GM18520 (cell line): ENCODE data around the gene TSPAN5.

Experiments used
- ATAC-seq: cut with Tn5 transposase; IDR thresholded peaks from one replicate; pipeline ENCODE4 v1.9.1; 2021; ENCODE audit not compliant: unreplicated experiment

Gene TSPAN5

DNA sequence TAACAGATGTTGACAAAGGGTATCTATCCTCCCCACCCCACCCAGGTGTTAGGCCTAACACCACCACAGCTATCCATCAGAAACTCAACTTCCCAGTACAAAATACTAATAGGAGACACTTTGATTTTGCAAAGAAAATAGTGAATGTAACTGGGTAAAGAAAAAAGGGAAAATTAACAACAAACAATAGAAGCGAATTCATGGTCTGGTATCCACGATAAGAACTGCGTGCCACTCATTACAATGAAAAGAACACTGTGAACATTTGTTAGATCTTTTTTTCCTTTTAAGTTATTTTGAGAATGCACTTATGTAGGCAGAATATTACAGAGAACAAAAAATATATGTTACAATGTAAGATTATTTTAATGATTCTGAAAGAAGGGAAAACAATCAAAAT is 12.0 kb downstream of the TSPAN5 start:
- ATAC-seq: no peak

DNA sequence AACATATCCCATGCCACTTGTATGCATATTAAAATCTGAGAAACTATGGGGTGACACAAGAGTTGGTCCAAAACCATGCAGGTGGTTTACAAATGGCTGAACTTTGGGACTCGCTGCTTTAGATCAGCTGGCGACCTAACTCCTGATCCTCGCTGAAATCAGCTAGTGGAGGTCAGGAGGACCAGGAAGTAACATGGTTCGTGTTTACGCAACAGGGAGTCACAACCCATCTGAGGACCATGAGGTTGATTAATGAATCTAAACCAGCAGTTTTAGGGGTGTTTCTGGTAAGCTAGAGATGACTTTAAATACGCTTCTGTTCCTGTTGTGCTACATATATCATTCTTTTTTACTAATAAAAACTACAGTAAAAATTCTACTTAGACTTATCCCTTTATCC is 12.9 kb downstream of the TSPAN5 start:
- no peak for ATAC-seq

DNA sequence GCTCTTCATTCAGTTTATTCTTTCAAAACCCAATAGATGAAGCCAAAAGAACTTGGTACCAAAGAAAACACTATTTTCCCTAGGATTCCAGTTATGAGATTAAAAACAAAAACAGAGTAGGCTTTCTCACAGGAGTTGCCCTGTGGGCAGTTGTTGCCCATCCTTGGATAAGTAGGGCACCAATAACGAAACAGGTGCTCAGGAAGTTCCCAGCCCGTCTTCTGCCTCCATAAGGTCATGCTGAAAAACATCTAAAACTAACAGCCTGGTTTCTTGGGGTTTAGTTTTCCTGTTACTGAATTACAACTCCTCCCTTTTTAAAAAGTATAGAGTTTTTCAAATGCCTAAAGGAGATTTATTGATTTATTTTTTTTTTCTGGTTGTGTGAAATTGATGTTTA is 14.7 kb downstream of the TSPAN5 start:
- ATAC-seq: no peak

DNA sequence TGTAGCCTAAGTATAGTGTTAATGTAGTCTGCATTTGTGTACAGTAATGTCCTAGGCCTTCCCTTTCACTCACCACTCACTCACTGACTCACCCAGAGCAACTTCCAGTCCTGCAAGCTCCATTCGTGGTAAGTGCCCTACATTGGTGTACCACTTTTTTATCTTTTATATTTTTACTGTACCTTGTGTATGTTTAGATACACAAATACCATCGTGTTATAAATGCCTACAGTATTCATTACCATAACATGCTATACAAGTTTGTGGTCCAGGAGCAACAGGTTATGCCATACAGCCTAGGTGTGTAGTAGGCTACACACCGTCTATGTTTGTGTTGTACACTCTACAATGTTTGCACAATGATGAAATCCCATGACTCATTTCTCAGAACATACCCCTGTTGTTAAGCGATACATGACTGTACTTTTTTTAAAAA is 15.4 kb downstream of the TSPAN5 start:
- no peak for ATAC-seq

DNA sequence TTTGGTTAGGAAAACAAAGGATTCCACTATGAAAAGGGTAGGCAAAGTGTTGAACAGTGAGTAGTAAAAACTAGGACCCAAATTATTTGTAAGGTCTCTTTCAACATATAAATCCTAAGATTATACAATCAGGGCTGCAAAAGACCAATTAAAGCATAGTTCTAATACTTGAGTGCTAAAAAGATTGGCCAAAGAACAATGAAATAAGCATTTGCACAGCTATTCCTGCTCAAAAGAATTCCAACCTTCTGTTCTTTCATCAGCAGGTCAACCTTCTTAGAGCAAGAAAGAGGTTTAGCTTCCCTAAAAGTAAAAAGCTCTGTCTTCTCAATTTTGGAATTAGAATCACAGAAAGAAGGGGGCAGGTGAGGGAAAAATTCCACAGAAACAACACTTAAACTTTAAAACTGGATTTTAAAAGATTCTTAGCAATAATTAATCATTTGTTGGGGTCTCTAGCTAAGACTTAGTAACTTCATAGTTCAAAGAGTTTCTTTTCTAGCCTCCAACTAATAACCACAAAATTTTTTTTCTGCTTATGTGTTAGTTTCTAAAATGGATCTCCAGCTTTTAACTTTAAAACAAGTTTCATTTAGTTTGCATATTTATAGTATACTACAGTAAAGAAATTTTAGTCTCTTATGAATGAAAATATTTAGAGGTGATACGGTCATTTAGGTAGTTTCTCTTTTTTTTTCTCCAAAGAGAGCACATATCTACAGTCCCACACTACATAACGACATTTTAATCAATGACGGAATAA is 16.3 kb downstream of the TSPAN5 start:
- ATAC-seq: no peak

DNA sequence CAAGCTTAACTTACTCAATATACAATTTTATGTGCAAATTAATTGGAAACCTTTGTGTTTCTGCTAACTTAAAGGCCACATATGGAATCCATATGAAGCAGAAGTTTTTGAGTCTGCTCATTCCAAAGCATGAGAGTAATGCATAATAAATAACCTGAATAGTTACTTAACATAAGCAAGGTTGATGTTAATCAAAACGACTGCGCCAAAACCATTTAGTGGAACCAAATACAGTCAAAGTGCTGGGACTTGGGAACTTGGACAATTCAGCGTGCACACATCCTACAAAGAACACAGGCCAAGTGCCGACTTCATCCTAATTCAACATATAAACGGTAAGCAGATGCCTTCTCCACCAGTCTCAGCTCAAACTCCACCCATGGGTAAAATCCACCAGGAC is 17.0 kb downstream of the TSPAN5 start:
- no peak for ATAC-seq

DNA sequence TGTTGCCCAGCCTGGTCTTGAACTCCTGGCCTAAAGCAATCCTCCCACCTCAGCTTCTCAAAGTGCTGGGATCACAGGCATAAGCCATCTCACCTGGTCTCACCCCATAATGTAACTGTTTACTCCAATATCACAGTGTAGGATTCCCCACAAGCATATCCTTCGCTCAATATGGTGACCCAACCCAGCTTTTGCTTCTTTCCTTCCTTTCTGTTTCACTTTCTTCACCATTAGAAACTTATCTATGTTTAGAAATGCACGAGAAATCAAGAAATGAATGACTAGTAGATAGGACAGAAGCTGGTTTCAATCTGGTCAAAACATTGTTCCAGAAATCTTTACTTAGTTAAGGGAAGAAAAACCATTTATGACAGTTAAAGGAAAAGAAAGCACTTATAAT is 18.9 kb downstream of the TSPAN5 start:
- ATAC-seq: peak; percentile 61

DNA sequence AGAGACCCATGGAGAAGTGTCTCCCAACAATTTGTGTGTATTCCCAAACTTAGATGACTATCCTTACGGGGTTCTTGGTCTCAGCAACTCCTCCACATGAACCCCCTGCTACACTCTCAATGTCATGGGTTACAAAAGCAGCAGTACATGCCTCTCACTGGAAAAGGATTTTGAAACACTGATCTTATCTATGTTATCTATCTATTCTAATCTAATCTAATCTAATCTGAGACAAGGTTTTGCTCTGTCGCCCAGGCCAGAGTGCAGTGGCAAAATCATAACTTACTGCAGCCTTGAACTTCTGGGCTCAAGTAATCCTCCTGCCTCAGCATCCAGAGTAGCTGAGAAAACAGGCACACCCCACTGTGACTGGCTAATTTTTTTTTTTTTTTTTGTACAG is 19.3 kb downstream of the TSPAN5 start:
- no peak for ATAC-seq

DNA sequence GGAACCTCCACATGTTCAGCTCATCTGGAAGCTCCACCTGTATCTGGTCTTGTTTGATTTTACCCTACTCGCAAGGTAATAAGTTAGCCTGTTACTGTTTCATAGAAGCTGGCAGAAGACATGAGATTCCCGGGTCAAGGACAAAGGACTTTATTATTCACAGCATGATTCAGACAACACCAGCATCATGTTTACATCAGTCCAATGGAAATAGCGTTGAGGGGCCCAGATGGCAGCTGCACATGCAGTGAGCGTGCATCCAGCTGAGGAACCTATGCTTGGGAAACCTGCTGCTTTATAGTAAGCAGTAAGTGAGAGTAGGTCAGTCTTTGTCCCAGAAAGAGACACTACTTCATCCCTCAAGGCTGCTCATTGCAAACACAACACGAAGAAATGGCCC is 19.8 kb downstream of the TSPAN5 start:
- ATAC-seq: no peak

DNA sequence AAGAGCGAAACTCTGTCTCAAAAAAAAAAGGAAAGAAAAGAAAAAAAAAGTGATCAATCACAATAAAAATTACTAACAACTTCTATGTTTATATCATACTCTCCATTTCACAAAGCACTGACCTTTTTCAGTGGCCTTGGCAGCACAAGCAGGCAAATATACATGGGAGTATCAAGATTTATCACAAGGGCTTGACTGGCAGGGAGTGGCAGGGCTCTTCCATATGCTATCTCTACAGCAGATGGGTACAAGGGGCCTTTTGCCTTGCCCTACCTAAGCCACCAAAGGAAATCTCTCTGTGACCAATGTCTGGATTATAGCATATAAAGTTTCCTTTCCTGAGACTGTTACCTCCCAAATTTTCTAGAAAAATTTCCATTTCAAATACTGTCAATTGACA is 24.4 kb downstream of the TSPAN5 start:
- ATAC-seq: no peak

DNA sequence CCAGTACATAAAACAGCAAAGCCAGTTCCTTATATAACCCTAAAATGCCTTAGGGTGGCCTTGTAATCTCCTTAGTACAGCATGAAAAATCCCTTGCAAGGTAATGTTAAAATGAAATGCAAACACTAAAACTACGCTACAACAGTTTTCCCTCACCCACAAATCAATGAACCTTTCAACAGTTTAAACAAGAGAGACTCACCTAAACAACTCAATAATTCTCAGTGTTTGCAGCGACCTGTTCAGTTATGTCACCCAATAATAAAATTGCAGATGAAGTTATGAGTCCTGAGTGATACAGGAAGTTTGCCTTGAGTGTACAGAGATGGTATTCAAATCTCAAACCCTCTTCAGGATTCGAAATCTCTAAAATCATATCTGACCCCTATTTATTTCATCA is 25.3 kb downstream of the TSPAN5 start:
- ATAC-seq: no peak

DNA sequence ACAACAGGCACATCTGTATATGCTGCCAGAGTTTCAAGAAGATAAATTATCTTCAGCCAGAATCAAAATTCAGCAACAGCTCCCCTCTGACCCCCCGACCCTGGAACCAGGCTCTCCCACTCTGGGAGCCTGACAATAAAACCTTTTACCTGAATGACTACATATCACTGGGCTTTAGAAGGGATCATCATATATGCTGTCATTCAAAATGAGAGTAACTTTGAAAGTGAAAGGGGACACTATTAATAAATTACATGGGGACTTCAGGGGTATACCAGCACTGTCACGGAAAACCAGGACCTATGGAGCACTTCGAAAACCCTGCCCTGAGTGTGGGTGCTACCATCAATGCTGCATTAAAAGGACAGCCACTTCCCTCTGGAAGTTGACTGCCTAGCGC is 26.2 kb downstream of the TSPAN5 start:
- ATAC-seq: no peak

DNA sequence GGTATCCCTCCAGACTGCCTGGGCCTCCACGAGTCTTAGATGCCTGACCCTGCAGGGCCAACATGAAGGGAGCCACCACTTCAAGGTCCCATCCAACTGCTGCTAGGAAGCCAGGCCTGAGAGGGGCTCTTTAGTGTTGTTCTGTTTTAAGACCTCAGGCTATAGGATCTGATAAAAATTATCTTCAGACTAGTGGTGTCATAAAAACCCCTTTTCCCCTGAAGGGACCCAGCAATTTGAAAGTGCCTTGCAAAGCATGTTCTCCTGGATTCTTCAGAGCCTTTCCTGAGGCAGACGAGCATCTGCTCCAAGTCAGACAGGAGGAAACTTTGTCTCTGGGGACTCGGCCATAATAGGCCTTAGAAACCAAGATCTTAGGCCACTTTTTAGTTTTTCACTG is 26.9 kb downstream of the TSPAN5 start:
- ATAC-seq: no peak

DNA sequence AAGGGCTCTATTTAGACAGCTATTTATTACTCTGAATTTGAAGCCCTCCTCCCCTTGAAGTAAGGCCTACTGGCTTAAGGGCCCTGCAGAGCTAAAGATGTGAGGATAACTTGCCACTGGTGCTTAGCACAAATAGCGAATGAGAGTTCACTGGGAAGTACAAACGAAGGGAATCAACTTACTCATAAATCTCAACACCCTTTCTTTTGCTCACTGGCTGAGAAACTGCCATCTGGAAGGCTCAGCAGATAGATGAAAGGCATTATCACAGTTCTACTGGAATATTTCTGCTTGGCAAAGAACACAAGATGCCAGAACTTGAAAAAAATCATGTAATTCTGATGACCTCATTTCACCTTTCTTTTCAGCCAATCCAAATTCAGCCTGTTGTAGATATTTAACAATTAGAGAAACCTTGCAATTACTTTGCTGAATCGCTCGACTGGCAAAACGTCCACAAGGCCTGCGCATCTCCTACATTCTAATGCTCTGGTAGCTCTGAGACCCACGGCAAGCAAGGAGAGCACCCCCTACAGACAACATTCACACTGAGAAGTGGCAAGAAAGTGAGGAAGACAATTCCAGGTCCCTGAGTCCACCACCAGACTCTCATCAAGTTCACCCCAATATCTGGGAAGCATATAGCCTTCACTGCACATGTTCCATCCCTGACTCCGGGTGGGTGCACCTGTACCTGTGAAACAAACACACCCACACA is 27.5 kb downstream of the TSPAN5 start:
- no peak for ATAC-seq

DNA sequence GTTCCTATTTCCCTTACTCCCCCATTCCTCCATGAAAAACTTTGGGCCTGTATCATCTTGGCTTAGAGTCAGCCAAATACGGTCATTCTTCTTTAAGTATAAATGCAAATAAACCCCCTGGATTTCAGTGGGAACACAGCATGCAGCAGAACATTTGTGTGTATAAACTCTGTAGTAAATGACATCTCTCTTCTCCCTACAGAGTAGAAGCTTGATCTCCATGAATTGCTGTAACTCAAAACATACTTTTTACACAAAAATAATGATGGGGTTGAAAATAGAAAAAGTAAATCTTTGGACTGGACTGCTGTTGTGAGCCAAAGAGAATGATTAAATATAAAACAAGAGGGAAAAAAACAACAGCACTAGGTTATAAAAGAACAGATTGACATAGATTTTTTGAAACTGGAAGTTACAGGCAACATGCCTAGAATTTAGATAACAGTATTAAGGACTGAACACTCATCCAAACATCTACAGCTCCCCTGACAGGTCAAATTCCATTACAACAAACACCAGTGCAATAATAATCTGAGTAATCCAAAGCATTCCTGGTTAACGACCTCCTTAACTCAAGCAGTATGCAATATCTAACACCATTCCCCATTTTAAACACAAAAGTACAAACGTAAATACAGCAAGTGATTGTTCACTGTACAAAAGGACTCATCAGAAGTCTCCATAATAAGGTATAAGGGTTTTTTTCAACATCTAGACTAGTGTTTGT is 30.7 kb downstream of the TSPAN5 start:
- no peak for ATAC-seq

DNA sequence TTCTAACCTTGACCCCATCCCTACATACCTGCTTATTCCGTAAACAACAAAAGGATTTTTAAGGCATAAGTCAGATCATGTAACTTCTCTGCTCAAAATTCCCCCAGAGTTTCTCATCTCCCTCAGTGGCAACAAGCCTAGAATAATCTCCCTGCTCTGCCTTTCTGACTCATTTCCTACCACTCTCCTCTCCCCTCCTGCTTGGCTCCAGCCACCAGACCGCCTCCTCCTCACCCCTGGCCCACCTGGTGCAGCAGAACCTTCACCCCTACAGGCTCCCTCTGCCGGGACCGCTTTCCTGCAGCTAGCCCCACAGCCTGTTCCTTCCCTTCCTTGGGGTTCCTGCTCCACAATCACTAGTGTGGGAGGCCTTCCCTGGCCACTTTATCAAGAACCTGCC is 32.1 kb downstream of the TSPAN5 start:
- ATAC-seq: no peak

DNA sequence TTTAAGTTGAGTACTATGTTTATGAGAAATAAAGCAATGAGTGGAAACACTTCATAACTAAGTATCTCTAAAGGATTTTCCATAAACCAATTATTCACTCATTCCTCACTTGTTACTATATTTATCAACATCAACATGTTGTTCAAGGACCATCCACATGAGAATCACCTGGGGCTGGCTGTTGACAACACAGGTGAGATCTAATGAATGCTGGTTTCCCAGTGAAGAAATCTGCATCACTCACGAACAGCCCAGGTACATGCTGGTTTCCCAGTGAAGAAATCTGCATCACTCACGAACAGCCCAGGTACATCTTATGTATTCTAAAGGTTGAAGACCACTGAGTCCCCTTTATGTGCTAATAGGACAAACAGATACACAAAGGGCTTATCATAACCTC is 32.5 kb downstream of the TSPAN5 start:
- ATAC-seq: no peak

DNA sequence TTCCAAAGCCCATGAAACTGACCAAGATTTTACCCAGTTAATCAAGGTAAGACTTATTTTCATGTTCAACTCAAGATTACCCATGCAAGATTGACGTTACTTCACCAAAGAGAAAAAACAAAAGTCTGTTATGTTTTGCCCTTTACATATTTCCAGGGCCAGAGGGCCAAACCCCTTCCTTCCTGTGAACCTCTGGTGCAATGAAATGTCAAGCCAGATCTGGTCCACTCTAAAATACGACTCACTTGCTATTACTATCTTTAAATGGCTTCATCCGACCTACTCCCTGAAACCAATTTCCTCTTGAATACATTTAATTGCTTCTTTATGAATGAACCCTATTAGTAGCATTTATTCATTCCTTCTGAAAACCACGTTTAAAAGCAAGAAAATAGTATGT is 33.0 kb downstream of the TSPAN5 start:
- no peak for ATAC-seq

DNA sequence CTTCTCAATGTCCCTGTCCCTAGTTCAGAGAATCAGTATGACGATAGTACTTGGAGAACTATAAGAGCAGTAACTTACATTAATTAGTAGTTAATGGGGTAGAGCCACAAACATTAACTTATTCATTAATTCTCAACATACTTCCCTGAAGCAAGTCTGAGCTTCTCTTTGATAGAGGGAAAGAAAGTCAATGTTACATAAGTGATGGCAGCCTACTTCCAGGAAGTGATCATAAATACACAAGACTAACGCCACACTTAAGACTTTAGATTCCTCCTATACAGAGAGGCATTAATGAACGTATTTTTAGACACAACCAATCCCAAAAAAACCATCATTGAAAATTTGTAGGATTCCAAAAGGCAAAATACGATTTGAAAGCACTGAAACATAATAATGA is 33.8 kb downstream of the TSPAN5 start:
- ATAC-seq: no peak

DNA sequence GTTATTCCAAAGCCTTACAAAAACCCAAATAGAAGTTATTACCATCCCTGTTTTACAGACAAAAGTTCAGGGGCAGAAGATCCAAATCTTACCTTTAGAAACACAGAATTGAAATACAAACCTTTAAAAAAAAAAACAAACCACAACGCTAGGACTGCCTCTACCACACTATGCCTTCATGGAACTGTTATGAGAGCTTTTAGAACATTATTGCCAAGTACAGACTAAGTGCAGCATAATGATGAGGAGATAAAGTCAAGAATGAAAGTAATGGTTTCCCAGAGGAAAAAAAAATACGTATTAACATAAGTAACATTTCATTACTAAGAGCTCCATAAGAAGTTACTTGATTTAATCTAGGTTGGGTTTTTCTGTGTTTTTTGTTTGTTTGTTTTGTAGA is 34.3 kb downstream of the TSPAN5 start:
- no peak for ATAC-seq

DNA sequence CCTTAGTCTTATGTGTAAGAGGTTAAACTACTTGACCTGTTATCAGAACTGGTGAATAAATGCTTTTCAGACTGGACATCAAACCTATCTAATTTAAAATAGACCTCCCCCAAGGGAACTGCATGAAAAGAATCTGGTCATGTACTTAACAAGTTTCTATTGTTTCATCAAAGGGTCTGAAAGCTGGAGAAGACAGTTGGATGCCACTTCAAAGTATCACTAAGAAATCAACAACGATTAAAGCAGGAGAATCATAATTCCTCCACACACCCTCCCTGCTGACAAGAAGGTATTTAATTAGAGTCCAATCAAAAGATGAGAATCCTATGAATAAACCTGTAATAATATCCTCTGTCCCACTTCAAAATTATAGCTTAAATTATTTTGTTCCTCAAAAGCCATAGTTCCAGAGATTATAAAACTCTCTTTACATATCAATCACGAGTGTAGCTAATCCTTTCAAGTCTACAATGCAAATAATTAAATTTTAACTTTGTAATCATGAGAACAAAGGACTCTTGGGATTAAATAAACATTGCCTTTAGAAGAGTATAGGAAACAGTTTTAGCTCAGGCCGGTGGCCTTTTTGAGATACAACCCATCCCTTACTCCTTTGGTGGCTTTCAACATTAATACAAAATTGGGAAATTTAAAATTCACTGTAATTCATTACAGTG is 35.1 kb downstream of the TSPAN5 start:
- ATAC-seq: no peak
